Left ventricle myocardium inferior (tissue), 1 donor: Measurements from ENCODE around the gene SLC27A2. TPM values are rescaled to one million over a fixed set of nuclear protein-coding genes. Genes with fewer than 3 reads are reported as not detected.

Experiments used
- DNase-seq: peaks from one replicate; pipeline ENCODE4 v3.0.0-alpha.2; 2020
- H3K27ac ChIP-seq: fragments of 200-600 bp; replicated peaks from 2 replicates; pipeline ENCODE4 v1.8.0; 2021
- H3K27me3 ChIP-seq: fragments of 200-600 bp; 2 replicates; pipeline ENCODE4 v1.8.0; 2021; ENCODE audit warnings: low read depth
- H3K36me3 ChIP-seq: fragments of 200-600 bp; 2 replicates; pipeline ENCODE4 v1.8.0; 2021
- H3K4me1 ChIP-seq: fragments of 200-600 bp; 2 replicates; pipeline ENCODE4 v1.8.0; 2021
- H3K4me3 ChIP-seq: fragments of 200-600 bp; 2 replicates; pipeline ENCODE4 v1.8.0; 2021; ENCODE audit warnings: mild to moderate bottlenecking, moderate library complexity
- H3K9me3 ChIP-seq: fragments of 200-600 bp; replicated peaks from 2 replicates; pipeline ENCODE4 v1.8.0; 2021
- CTCF ChIP-seq: fragments of 200-600 bp; IDR thresholded peaks from 2 replicates; pipeline ENCODE4 v1.8.0; 2021; ENCODE audit warnings: antibody characterized with exemption, mild to moderate bottlenecking, borderline replicate concordance
- intact Hi-C: fragments of 100-400 bp; cut with micrococcal nuclease; formaldehyde crosslinking; loops from one replicate; pipeline ENCODE4 v1.11.0; 2022
- total RNA-seq: library from RNA; stranded (reverse); fragmentation: NEBNext Ultra II Directional; extraction: Animal tissue kit (Norgen Biotek cat#: 25700); gene quantifications from one replicate; pipeline ENCODE4 v1.2.1, GENCODE V29; 2021
- donor health status: DM: no; HTN: yes; CAD: no; lungs with severe emphysema.

SLC27A2 gene
- total RNA-seq, 1 donor from 2014 or later, result not detected

DNA sequence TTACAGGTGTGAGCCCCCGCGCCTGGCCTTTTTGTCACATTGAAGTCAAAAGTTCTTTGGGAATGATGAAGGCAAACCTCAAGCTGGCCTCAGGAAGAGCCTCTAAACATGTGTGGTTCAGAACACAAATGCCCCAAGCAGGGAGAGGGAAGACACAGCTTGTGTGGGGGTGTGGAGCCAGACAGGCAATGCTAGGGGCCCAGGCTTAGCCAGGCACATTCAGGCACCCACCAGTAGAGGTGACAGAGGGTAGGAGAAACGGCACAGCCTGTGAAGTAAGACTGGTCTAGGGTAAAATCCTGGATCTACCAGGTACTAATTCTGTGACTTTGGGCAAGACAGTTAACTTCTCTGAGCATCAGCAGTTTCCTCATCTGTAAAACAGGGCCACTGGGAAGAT is 80.0 kb downstream of the SLC27A2 start:
- TF ChIP-seq CTCF, result no peak
- Histone ChIP-seq H3K27me3 (peaks cover 49% of the 10 kb centered on the region), H3K36me3 (no peaks in the 10 kb centered on the region), H3K4me1 (no peaks in the 10 kb centered on the region), H3K27ac (no peak overlapping the region), H3K4me3 (no peak overlapping the region), H3K9me3 (no peaks in the 10 kb centered on the region)
- intact Hi-C loops, result no loop called here
- no peak for DNase-seq

- no peak overlapping the region for H3K4me3 ChIP-seq
- H3K27me3 ChIP-seq, result peaks cover 51% of the 10 kb centered on the region
- TF ChIP-seq CTCF, result no peak
- intact Hi-C loops, result no loop called here
- no peaks in the 10 kb centered on the region for H3K9me3 ChIP-seq
- no peaks in the 10 kb centered on the region for H3K4me1 ChIP-seq
- no peak overlapping the region for H3K27ac ChIP-seq
- no peaks in the 10 kb centered on the region for H3K36me3 ChIP-seq
- no peak for DNase-seq
These were observed 80.5 kb downstream of the SLC27A2 start for GRCh38 chr15:50262533-50262932.

DNA sequence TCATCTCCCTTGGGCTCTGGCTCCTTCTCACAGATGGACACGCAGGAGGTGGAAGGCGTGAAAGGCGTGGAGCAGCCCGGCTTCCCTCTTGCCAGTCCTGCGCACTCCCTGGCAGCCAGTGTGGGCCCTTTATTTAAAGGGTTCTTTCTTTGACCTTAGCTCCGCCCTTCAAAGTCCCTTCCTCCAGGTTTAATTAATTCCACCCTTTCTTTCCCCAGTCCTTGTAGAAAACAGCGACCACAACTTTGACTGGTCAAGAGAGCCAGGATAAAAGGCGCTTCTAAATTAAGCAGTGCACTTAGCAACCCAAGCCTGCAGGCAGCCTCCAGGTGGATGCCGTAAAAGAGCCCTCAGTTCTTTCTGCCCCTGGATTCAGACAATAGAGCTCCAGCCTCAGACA is 83.6 kb downstream of the SLC27A2 start, which contains the start of gene HDC:
Gene HDC, minus strand, starts transcription at position 107 of the 400 bp plus-strand sequence. Its CDS starts 103 bp downstream, at position 4.
- no peaks in the 10 kb centered on the region for H3K9me3 ChIP-seq
- peaks cover 50% of the 10 kb centered on the region for H3K27me3 ChIP-seq
- no peaks in the 10 kb centered on the region for H3K36me3 ChIP-seq
- H3K27ac ChIP-seq, result no peak within 1 kb of the TSS
- H3K4me3 ChIP-seq, result no peak within 1 kb of the TSS
- intact Hi-C loops, result no loop called here
- TF ChIP-seq CTCF, result no peak
- no peak for DNase-seq
- H3K4me1 ChIP-seq, result no peaks in the 10 kb centered on the region

DNA sequence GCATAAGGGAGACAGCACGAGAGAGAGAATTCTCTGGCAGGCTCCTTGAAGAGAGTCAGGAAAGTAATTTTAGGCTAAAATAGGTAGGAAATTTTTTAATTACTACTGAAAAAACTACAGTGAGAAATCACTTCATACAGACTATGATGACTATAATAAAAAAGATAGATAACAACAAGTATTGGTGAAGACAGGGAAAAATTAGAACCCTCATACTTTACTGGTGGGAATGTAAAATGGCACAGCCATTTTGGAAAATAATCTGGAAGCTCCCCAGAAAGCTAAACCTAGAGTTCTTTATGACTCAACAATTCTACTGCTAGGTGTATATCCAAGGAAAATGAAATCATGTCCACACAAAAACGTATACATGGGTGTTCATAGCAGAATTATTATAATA is 85.6 kb downstream of the SLC27A2 start:
- DNase-seq, result no peak
- H3K27me3 ChIP-seq, result peaks cover 47% of the 10 kb centered on the region
- intact Hi-C loops, result no loop called here
- H3K4me1 ChIP-seq, result no peaks in the 10 kb centered on the region
- no peaks in the 10 kb centered on the region for H3K9me3 ChIP-seq
- H3K27ac ChIP-seq, result no peak overlapping the region
- H3K36me3 ChIP-seq, result no peaks in the 10 kb centered on the region
- H3K4me3 ChIP-seq, result no peak overlapping the region
- TF ChIP-seq CTCF, result no peak

DNA sequence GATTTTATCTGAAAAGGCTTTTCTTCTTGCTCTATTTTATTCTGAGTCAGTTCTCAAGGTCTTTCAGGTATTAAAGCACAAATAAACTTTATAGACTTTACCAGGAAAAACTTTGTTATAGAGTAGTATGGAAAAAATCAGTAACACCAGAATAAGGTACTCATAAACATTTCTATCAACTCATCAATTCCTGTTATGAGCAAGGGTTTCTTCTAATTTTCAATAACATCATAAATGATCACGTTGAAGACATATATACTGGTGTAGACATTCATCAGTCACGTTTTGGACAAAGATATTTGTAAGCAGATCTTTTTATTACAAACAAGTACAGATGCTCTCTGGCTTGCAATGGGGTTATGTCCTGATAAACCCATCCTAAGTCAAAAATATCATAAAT is 93.1 kb downstream of the SLC27A2 start:
- Histone ChIP-seq H3K27ac (no peak overlapping the region), H3K4me1 (no peaks in the 10 kb centered on the region), H3K36me3 (peaks cover 8% of the 10 kb centered on the region), H3K4me3 (no peak overlapping the region), H3K9me3 (no peaks in the 10 kb centered on the region), H3K27me3 (no peaks in the 10 kb centered on the region)
- intact Hi-C loops, result no loop called here
- TF ChIP-seq CTCF, result no peak
- no peak for DNase-seq

DNA sequence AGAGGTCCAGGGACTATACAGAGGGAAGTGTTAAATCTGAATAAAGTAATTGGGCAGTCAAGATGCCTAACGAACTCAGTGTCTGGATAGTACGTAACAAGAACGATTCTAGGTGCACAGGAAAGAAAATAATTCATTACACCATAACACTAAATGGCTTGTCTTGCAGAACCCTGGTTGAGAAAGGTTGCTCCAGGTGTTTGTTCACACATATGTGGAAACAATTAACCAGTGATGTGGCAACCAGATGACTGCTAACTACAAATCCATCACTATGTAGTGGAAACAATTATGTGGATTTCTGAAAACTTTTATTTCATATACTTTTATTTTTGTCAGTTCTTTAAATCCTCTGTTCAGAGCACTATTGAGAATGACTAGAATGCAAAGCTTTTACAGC is 93.9 kb downstream of the SLC27A2 start:
- no peaks in the 10 kb centered on the region for H3K27me3 ChIP-seq
- TF ChIP-seq CTCF, result no peak
- H3K36me3 ChIP-seq, result peaks cover 8% of the 10 kb centered on the region
- intact Hi-C loops, result no loop called here
- no peaks in the 10 kb centered on the region for H3K9me3 ChIP-seq
- no peak for DNase-seq
- H3K27ac ChIP-seq, result no peak overlapping the region
- H3K4me1 ChIP-seq, result no peaks in the 10 kb centered on the region
- H3K4me3 ChIP-seq, result no peak overlapping the region
